Lower leg skin (tissue), 4 donors: ENCODE measurements around the gene ISLR2. TPM values are rescaled to one million over a fixed set of nuclear protein-coding genes. Genes with fewer than 3 reads are reported as not detected.

Experiments used
- DNase-seq, 2 donors: peaks; one replicate each; pipeline ENCODE4 v3.0.0-alpha.2; 2019; ENCODE audit warnings: low spot score in 2 of 2
- H3K4me3 ChIP-seq: fragments of 200-600 bp; sonication (generic); 2 replicates; pipeline ENCODE4 v1.5.1; 2017; ENCODE audit warnings: mild to moderate bottlenecking, low read depth; ENCODE audit not compliant: poor library complexity, severe bottlenecking
- CTCF ChIP-seq, 3 donors: fragments of 450-650 bp; IDR thresholded peaks; one replicate each; pipeline ENCODE4 v1.5.1; 2016; ENCODE audit warnings: antibody characterized with exemption in 3 of 3, mild to moderate bottlenecking in 3 of 3, moderate library complexity in 2 of 3
- POLR2A ChIP-seq, 2 donors: fragments of 450-650 bp; IDR thresholded peaks; one replicate each; pipeline ENCODE4 v1.6.1; 2016 to 2017; ENCODE audit warnings: antibody characterized with exemption in 2 of 2, mild to moderate bottlenecking in 1 of 2, moderate library complexity in 1 of 2
- WGBS, 2 donors: methylation state at CpG; one replicate each; pipeline ENCODE4 v1.1.5; 2018; 5-methylcytosine and 5-hydroxymethylcytosine counted together
- intact Hi-C: fragments of 100-400 bp; cut with DNase I; formaldehyde crosslinking; loops from one replicate; pipeline ENCODE4 v1.15.0; 2023; ENCODE audit warnings: low total_unique reads
- total RNA-seq, 4 donors: library from RNA; depleted of rRNA; stranded (reverse); fragments of >200 nt; gene quantifications; one replicate each; pipeline ENCODE4 v1.1.0, GENCODE V29; 2016

Gene ISLR2
- total RNA-seq, 4 donors from 2014 or later = 0.17 to 0.91 (median 0.39) TPM; not detected in 1

- 11 to 12% methylated on average over 34 to 38 of the region's 43 CpGs for WGBS, 2 donors
- intact Hi-C loops = loop anchor here (5.0 kb wide), 2 partner anchors 173 to 188 kb away; no protein-coding TSS in a partner anchor
- no peak for TF ChIP-seq CTCF (IDR thresholded peaks at IDR 0.05)
- TF ChIP-seq POLR2A (IDR thresholded peaks at IDR 0.05) = no peak
- DNase-seq = no peak
- no peak overlapping the region for H3K4me3 ChIP-seq
Measured at GRCh38 chr15:74128785-74129585, 1.4 kb upstream of the ISLR2 start.

GRCh38 chr15:74129586-74130154 is 716 bp upstream of the ISLR2 start:
- intact Hi-C loops = loop anchor here (5.0 kb wide), 2 partner anchors 173 to 188 kb away; no protein-coding TSS in a partner anchor
- DNase-seq = no peak
- TF ChIP-seq CTCF (IDR thresholded peaks at IDR 0.05) (no peak), POLR2A (IDR thresholded peaks at IDR 0.05) (no peak)
- H3K4me3 ChIP-seq = no peak overlapping the region
- 2% methylated on average over 30 to 40 of the region's 40 CpGs for WGBS, 2 donors

- intact Hi-C loops = no loop called here
Measured at GRCh38 chr15:74130849-74131627, 652 bp downstream of the ISLR2 start.

GRCh38 chr15:74131628-74132413 is 1.4 kb downstream of the ISLR2 start:
- intact Hi-C loops = no loop called here
- TF ChIP-seq POLR2A (IDR thresholded peaks at IDR 0.05) = no peak
- no peak for TF ChIP-seq CTCF (IDR thresholded peaks at IDR 0.05)
- no peak for DNase-seq
- WGBS, 2 donors = 17 to 21% methylated on average over 20 of the region's 20 CpGs
- H3K4me3 ChIP-seq = no peak overlapping the region

More at GRCh38 chr15:74130849-74131627, 652 bp downstream of the ISLR2 start:
- DNase-seq = no peak
- TF ChIP-seq POLR2A (IDR thresholded peaks at IDR 0.05) = no peak
- no peak for TF ChIP-seq CTCF (IDR thresholded peaks at IDR 0.05)
- H3K4me3 ChIP-seq = no peak overlapping the region
- 10 to 11% methylated on average over 28 of the region's 28 CpGs for WGBS, 2 donors
